Breast epithelium (tissue), 3 donors: ENCODE results near the gene BBX.

Source experiments
- CTCF ChIP-seq, 3 donors: fragments of 450-650 bp; IDR thresholded peaks; one replicate each; pipeline ENCODE4 v1.5.1; 2016 to 2017; ENCODE audit warnings: antibody characterized with exemption in 3 of 3, mild to moderate bottlenecking in 3 of 3, moderate library complexity in 3 of 3
- POLR2A ChIP-seq: fragments of 450-650 bp; IDR thresholded peaks from one replicate; pipeline ENCODE4 v1.6.1; 2016; ENCODE audit warnings: antibody characterized with exemption, mild to moderate bottlenecking, moderate library complexity

- TF ChIP-seq CTCF (IDR thresholded peaks at IDR 0.05) (no peak), POLR2A (no peak)
Measured at GRCh38 chr3:107684431-107684925, 161.7 kb downstream of the BBX start.
